Activated B cell treated with CpG ODN at 0.5 μM for 24 hours (primary cell): ENCODE data around the gene PRICKLE4. TPM values are rescaled to one million over a fixed set of nuclear protein-coding genes. Genes with fewer than 3 reads are reported as not detected.

Experiments used
- ATAC-seq: fragments of 200-7000 bp; cut with Tn5 transposase; one replicate; pipeline ENCODE4 v1.10.0; 2021; ENCODE audit warnings: low read depth, mild to moderate bottlenecking, moderate library complexity
- CTCF ChIA-PET: fragments of 350-600 bp; sonication (Branson Sonifier 250); formaldehyde crosslinking; loops from one replicate; lab custom pipeline; 2021; ENCODE audit warnings: antibody characterized with exemption; lab: Charles Lee
- POLR2A ChIA-PET: fragments of 350-600 bp; sonication (Branson Sonifier 250); formaldehyde crosslinking; loops from one replicate; lab custom pipeline; 2021; ENCODE audit warnings: antibody characterized with exemption; lab: Charles Lee
- DNase-seq: peaks from one replicate; pipeline ENCODE4 v3.0.0; 2022
- H3K27ac Mint-ChIP-seq: one replicate; pipeline ENCODE4 v1.8.0; 2020; ENCODE audit warnings: mixed read lengths
- H3K27me3 Mint-ChIP-seq: one replicate; pipeline ENCODE4 v1.8.0; 2021; ENCODE audit warnings: mixed read lengths
- H3K36me3 Mint-ChIP-seq: one replicate; pipeline ENCODE4 v1.8.0; 2021; ENCODE audit warnings: low read depth, mixed read lengths
- H3K4me1 Mint-ChIP-seq: one replicate; pipeline ENCODE4 v1.8.0; 2021; ENCODE audit warnings: mixed read lengths
- H3K4me3 Mint-ChIP-seq: one replicate; pipeline ENCODE4 v1.8.0; 2020; ENCODE audit warnings: mild to moderate bottlenecking, mixed read lengths
- H3K9me3 Mint-ChIP-seq: one replicate; pipeline ENCODE4 v1.8.0; 2020; ENCODE audit warnings: mixed read lengths
- CTCF ChIP-seq: fragments of 200-600 bp; IDR thresholded peaks from one replicate; pipeline ENCODE4 v1.8.0; 2022; ENCODE audit warnings: antibody characterized with exemption, mild to moderate bottlenecking
- intact Hi-C: fragments of 100-400 bp; cut with micrococcal nuclease; formaldehyde crosslinking; loops from one replicate; pipeline ENCODE4 v1.15.1; 2024
- total RNA-seq: library from RNA; stranded (reverse); gene quantifications from 2 replicates; pipeline ENCODE4 v1.2.3, GENCODE V29; 2022

Gene PRICKLE4
- total RNA-seq, 1 donor from 2014 or later = 0.75 TPM

DNA sequence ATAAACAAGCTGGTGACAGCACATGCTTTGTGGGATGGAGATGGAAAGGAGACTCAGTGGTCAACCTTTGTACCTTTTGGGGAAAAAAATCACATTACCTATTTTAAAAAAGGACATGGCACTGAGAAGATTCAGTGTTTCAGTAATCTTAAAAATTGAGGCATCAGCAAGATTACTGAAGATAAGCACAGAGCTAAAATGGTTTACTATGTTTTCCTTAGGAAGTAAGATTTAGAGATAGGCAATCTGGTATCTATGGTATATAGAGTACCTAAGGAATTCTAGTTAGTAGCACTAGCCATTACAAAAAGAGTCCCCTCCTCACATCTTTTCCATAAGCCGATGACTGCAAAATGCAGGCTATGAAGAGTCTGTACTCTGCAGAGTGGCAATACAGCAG, 42.6 kb downstream of the PRICKLE4 start:
- Mint-ChIP-seq H3K27ac (no peak overlapping the region), H3K4me3 (no peak overlapping the region), H3K36me3 (peaks cover 2% of the 10 kb centered on the region), H3K9me3 (no peaks in the 10 kb centered on the region), H3K27me3 (no peaks in the 10 kb centered on the region), H3K4me1 (no peaks in the 10 kb centered on the region)
- DNase-seq (no peak), ATAC-seq (no peak)
- CTCF ChIA-PET = no interaction called here
- intact Hi-C loops = no loop called here
- POLR2A ChIA-PET = no interaction called here
- TF ChIP-seq CTCF = no peak

GRCh38 chr6:41824571-41825569, 44.3 kb downstream of the PRICKLE4 start:
- no peak for TF ChIP-seq CTCF
- H3K27ac Mint-ChIP-seq = no peak overlapping the region
- CTCF ChIA-PET = no interaction called here
- no peak for ATAC-seq
- no peaks in the 10 kb centered on the region for H3K4me1 Mint-ChIP-seq
- no peaks in the 10 kb centered on the region for H3K27me3 Mint-ChIP-seq
- POLR2A ChIA-PET = no interaction called here
- no peak for DNase-seq
- intact Hi-C loops = no loop called here
- H3K36me3 Mint-ChIP-seq = peaks cover 2% of the 10 kb centered on the region
- H3K9me3 Mint-ChIP-seq = no peaks in the 10 kb centered on the region
- H3K4me3 Mint-ChIP-seq = no peak overlapping the region

- ATAC-seq (no peak), DNase-seq (no peak)
- H3K27me3 Mint-ChIP-seq = no peaks in the 10 kb centered on the region
- H3K9me3 Mint-ChIP-seq = no peaks in the 10 kb centered on the region
- no peak for TF ChIP-seq CTCF
- ChIA-PET CTCF (no interaction called here), POLR2A (no interaction called here)
- H3K36me3 Mint-ChIP-seq = peaks cover 2% of the 10 kb centered on the region
- intact Hi-C loops = no loop called here
- no peaks in the 10 kb centered on the region for H3K4me1 Mint-ChIP-seq
- no peak overlapping the region for H3K4me3 Mint-ChIP-seq
- no peak overlapping the region for H3K27ac Mint-ChIP-seq
Measured at GRCh38 chr6:41826343-41827022, 45.9 kb downstream of the PRICKLE4 start.

GRCh38 chr6:41832263-41832662, 51.7 kb downstream of the PRICKLE4 start:
- ATAC-seq (no peak), DNase-seq (no peak)
- Mint-ChIP-seq H3K27ac (no peak overlapping the region), H3K4me1 (no peaks in the 10 kb centered on the region), H3K36me3 (no peaks in the 10 kb centered on the region), H3K27me3 (no peaks in the 10 kb centered on the region), H3K4me3 (no peak overlapping the region), H3K9me3 (no peaks in the 10 kb centered on the region)
- ChIA-PET CTCF (interaction anchor here (1.5 kb wide), 1 partner anchor 15 kb away, joined by 5 read pairs; no protein-coding TSS in a partner anchor), POLR2A (no interaction called here)
- intact Hi-C loops = no loop called here
- no peak for TF ChIP-seq CTCF

DNA sequence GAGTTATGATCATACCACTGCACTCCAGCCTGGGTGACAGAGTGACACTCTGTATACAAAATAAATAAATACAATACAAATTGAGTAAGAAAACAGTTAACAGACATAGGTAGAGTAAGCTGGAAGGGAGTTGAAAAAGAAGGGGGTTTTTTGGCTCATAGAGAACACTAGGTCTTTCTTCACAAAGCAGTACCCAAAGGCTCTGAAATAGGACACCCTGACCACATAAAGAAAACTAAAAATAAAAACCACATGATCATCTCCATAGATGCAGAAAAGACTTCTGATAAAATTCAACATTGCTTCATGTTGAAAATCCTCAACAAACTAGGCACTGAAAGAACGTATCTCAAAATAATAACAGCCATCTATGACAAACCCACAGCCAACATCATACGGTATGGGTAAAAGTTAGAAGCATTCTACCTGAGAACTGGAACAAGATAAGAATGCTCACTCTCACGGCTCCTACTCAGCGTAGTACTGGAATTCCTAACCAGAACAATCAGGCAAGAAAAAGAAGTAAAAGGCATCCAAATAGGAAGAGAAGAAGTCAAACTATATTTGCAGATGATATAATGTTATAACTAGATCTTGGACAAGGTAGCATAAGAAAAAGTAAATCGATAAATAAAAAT, 55.6 kb downstream of the PRICKLE4 start:
- DNase-seq (no peak), ATAC-seq (no peak)
- H3K4me3 Mint-ChIP-seq = no peak overlapping the region
- H3K27ac Mint-ChIP-seq = no peak overlapping the region
- no peak for TF ChIP-seq CTCF
- H3K4me1 Mint-ChIP-seq = no peaks in the 10 kb centered on the region
- H3K9me3 Mint-ChIP-seq = no peaks in the 10 kb centered on the region
- ChIA-PET CTCF (no interaction called here), POLR2A (no interaction called here)
- H3K27me3 Mint-ChIP-seq = no peaks in the 10 kb centered on the region
- no peaks in the 10 kb centered on the region for H3K36me3 Mint-ChIP-seq
- intact Hi-C loops = no loop called here
